ENCODE data around the gene EVI5L.

EVI5L gene

DNA sequence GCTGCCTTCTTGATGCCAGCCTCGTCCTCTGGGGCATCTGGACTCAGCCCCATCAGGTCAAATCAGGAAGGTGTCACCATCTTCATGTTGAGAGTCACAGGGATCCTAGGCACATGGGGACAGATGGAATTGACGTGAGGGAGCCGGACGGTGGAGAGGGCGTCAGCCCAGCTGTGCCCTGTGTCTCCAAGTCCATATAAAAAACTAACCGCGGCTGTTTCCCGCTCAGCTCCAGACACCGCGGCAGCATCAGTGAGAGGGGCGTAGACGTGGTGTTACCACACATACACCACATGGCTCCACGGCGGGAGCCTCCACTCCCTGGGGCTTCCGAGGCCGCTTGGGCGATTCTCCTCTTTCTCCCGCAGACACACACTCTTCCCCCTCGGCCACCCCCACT is 49.8 kb downstream of the EVI5L start:
- no peaks in the 10 kb centered on the region for H3K27me3 ChIP-seq (ENCODE audit: insufficient read depth, low read length, poor library complexity, severe bottlenecking)
- no peak overlapping the region for H3K4me2 ChIP-seq (ENCODE audit: low read depth, low read length, poor library complexity, severe bottlenecking)
- no peaks in the 10 kb centered on the region for H3K9me3 ChIP-seq (ENCODE audit: insufficient read depth, low read depth, low read length)
- H3K36me3 ChIP-seq (ENCODE audit: insufficient read depth, low read length), result no peaks in the 10 kb centered on the region
- TF ChIP-seq, protein P1, sequence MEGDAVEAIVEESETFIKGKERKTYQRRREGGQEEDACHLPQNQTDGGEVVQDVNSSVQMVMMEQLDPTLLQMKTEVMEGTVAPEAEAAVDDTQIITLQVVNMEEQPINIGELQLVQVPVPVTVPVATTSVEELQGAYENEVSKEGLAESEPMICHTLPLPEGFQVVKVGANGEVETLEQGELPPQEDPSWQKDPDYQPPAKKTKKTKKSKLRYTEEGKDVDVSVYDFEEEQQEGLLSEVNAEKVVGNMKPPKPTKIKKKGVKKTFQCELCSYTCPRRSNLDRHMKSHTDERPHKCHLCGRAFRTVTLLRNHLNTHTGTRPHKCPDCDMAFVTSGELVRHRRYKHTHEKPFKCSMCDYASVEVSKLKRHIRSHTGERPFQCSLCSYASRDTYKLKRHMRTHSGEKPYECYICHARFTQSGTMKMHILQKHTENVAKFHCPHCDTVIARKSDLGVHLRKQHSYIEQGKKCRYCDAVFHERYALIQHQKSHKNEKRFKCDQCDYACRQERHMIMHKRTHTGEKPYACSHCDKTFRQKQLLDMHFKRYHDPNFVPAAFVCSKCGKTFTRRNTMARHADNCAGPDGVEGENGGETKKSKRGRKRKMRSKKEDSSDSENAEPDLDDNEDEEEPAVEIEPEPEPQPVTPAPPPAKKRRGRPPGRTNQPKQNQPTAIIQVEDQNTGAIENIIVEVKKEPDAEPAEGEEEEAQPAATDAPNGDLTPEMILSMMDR (conservative IDR thresholded peaks at IDR 0.05; ENCODE audit: low read length), result no peak
- no peak for TF ChIP-seq EZH2phosphoT487 (IDR thresholded peaks at IDR 0.05; ENCODE audit: borderline replicate concordance)
- H3F3A ChIP-seq (ENCODE audit: low read depth), result no peaks in the 10 kb centered on the region
- no peak overlapping the region for H3K9ac ChIP-seq (ENCODE audit: low read depth, low read length, poor library complexity, severe bottlenecking)
- peaks cover under 1% of the 10 kb centered on the region for H3K4me1 ChIP-seq (ENCODE audit: insufficient read depth, low read length, poor library complexity, severe bottlenecking)
- H3K4me3 ChIP-seq (ENCODE audit: low read length, poor library complexity, severe bottlenecking), result no peak overlapping the region
- H3K79me2 ChIP-seq (ENCODE audit: insufficient read depth, low read length), result no peaks in the 10 kb centered on the region
- no peaks in the 10 kb centered on the region for H3K9me2 ChIP-seq (replicated peaks; ENCODE audit: low read depth, low read length)
- H2AFZ ChIP-seq (ENCODE audit: low read length), result no peak overlapping the region
- no peaks in the 10 kb centered on the region for H4K20me1 ChIP-seq (ENCODE audit: insufficient read depth, low read length, poor library complexity, severe bottlenecking)

DNA sequence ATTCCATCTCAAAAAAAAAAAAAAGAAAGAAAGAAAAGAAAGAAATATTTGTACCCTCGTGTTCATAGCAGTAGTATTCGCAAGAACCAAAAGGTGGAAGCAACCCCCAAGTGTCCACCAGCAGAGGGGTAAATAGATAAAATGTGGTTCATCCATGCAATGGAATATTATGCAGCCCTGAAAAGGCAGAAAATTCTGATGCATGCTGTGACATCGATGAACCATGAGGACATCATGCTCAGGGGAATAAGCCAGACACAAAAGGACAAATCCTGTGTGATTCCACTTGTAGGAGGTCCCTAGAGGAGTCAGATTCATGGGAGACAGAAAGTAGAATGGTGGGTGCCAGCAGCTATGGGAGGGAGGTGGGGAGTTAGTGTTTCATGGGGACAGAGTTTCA is 51.9 kb downstream of the EVI5L start:
- Histone ChIP-seq H3K36me3 (ENCODE audit: insufficient read depth, low read length) (no peaks in the 10 kb centered on the region), H3K9me3 (ENCODE audit: insufficient read depth, low read depth, low read length) (no peaks in the 10 kb centered on the region), H3K4me2 (ENCODE audit: low read depth, low read length, poor library complexity, severe bottlenecking) (no peak overlapping the region), H3K9ac (ENCODE audit: low read depth, low read length, poor library complexity, severe bottlenecking) (no peak overlapping the region), H2AFZ (ENCODE audit: low read length) (no peak overlapping the region), H3K4me3 (ENCODE audit: low read length, poor library complexity, severe bottlenecking) (no peak overlapping the region), H3K79me2 (ENCODE audit: insufficient read depth, low read length) (no peaks in the 10 kb centered on the region), H3K4me1 (ENCODE audit: insufficient read depth, low read length, poor library complexity, severe bottlenecking) (no peaks in the 10 kb centered on the region), H3F3A (ENCODE audit: low read depth) (no peaks in the 10 kb centered on the region), H3K27me3 (ENCODE audit: insufficient read depth, low read length, poor library complexity, severe bottlenecking) (no peaks in the 10 kb centered on the region), H3K9me2 (replicated peaks; ENCODE audit: low read depth, low read length) (no peaks in the 10 kb centered on the region), H4K20me1 (ENCODE audit: insufficient read depth, low read length, poor library complexity, severe bottlenecking) (no peaks in the 10 kb centered on the region)
- no peak for TF ChIP-seq EZH2phosphoT487 (IDR thresholded peaks at IDR 0.05; ENCODE audit: borderline replicate concordance)
- TF ChIP-seq, protein P1 (conservative IDR thresholded peaks at IDR 0.05; ENCODE audit: low read length), result no peak

DNA sequence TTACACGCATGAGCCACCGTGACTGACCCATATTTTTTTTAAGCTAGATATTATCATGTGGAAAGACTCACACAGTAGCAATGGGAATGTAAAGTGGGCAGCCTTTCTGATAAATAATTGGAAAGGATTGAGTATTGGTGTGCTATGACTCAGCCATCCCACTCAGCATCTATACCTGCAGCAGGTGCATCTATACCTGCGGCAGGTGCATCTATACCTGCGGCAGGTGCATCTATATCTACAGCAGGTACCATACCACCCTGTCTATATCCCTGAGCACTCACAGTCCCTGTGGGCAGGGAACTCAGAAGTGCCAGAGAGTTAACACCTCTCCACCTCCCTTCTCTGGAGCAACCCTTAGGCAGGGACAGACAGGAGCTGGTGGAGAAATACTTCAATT is 53.1 kb downstream of the EVI5L start:
- Histone ChIP-seq H3K36me3 (ENCODE audit: insufficient read depth, low read length) (no peaks in the 10 kb centered on the region), H2AFZ (ENCODE audit: low read length) (no peak overlapping the region), H3K9me3 (ENCODE audit: insufficient read depth, low read depth, low read length) (no peaks in the 10 kb centered on the region), H3F3A (ENCODE audit: low read depth) (no peaks in the 10 kb centered on the region), H4K20me1 (ENCODE audit: insufficient read depth, low read length, poor library complexity, severe bottlenecking) (no peaks in the 10 kb centered on the region), H3K27me3 (ENCODE audit: insufficient read depth, low read length, poor library complexity, severe bottlenecking) (no peaks in the 10 kb centered on the region), H3K4me2 (ENCODE audit: low read depth, low read length, poor library complexity, severe bottlenecking) (no peak overlapping the region), H3K9ac (ENCODE audit: low read depth, low read length, poor library complexity, severe bottlenecking) (no peak overlapping the region), H3K79me2 (ENCODE audit: insufficient read depth, low read length) (no peaks in the 10 kb centered on the region), H3K4me3 (ENCODE audit: low read length, poor library complexity, severe bottlenecking) (no peak overlapping the region), H3K4me1 (ENCODE audit: insufficient read depth, low read length, poor library complexity, severe bottlenecking) (no peaks in the 10 kb centered on the region), H3K9me2 (replicated peaks; ENCODE audit: low read depth, low read length) (no peaks in the 10 kb centered on the region)
- no peak for TF ChIP-seq EZH2phosphoT487 (IDR thresholded peaks at IDR 0.05; ENCODE audit: borderline replicate concordance)
- TF ChIP-seq, protein P1 (conservative IDR thresholded peaks at IDR 0.05; ENCODE audit: low read length), result no peak
